Gastroesophageal sphincter (tissue), 3 donors: ENCODE data around the gene KLHL8.

Experiments used
- EP300 ChIP-seq: sonication (generic); formaldehyde crosslinking; IDR thresholded peaks from one replicate; pipeline ENCODE4 v1.6.1; 2017; ENCODE audit warnings: antibody characterized with exemption, mild to moderate bottlenecking
- POLR2A ChIP-seq, 2 donors: fragments of 450-650 bp; IDR thresholded peaks; one replicate each; pipeline ENCODE4 v1.6.1; 2017; ENCODE audit warnings: antibody characterized with exemption in 2 of 2, mild to moderate bottlenecking in 2 of 2, moderate library complexity in 1 of 2
- POLR2AphosphoS5 ChIP-seq: sonication (generic); formaldehyde crosslinking; IDR thresholded peaks from one replicate; pipeline ENCODE4 v1.6.1; 2017; ENCODE audit warnings: antibody characterized with exemption
- TF ChIP-seq, protein P1 (sequence below), 4 experiments: fragments of 200-600 bp in 2 of 4; fragments of 450-650 bp in 2 of 4; sonication (generic) in 1 of 4; IDR thresholded peaks; one replicate each; pipeline ENCODE4 v1.5.1; 2017 to 2019; ENCODE audit warnings: antibody characterized with exemption in 4 of 4, mild to moderate bottlenecking in 2 of 4, moderate library complexity in 2 of 4

DNA sequence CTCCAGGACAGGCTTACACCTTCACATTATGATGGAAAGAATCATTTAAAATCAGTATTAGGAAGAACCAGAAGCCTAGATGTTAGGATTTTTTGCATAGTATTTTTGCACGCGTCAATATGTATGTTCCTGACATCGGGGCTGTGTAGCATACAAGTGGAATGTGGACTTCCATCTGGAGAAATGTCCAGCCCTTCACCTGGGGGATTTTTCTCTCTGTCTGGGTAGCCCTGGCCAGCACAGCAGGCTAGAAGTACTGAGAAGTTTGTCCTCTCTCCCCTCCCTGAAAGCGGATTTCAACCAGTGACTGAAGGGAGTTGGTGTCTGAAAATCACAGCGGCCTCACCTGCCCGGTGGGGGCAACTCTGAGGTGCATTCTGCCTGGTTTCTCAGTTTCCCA lies 10.4 kb upstream of the KLHL8 start:
- TF ChIP-seq POLR2A (IDR thresholded peaks at IDR 0.05) (no peak), POLR2AphosphoS5 (no peak), EP300 (no peak)
- TF ChIP-seq, protein P1, sequence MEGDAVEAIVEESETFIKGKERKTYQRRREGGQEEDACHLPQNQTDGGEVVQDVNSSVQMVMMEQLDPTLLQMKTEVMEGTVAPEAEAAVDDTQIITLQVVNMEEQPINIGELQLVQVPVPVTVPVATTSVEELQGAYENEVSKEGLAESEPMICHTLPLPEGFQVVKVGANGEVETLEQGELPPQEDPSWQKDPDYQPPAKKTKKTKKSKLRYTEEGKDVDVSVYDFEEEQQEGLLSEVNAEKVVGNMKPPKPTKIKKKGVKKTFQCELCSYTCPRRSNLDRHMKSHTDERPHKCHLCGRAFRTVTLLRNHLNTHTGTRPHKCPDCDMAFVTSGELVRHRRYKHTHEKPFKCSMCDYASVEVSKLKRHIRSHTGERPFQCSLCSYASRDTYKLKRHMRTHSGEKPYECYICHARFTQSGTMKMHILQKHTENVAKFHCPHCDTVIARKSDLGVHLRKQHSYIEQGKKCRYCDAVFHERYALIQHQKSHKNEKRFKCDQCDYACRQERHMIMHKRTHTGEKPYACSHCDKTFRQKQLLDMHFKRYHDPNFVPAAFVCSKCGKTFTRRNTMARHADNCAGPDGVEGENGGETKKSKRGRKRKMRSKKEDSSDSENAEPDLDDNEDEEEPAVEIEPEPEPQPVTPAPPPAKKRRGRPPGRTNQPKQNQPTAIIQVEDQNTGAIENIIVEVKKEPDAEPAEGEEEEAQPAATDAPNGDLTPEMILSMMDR (IDR thresholded peaks at IDR 0.05): no peak
